Measurements from ENCODE around the gene ODF4.
"Not testable (repeated sequence)": the region's sequence is repeated elsewhere in the genome, so short reads cannot be mapped to it uniquely, and the experiment has no call there.

Gene ODF4

GRCh38 chr17:8394497-8394896 lies 54.9 kb downstream of the ODF4 start:
- DNase-seq (ENCODE audit: low read depth in 2 of 2), result not testable (repeated sequence)
